ENCODE results near the gene KAT2B. TPM values are rescaled to one million over a fixed set of nuclear protein-coding genes. Genes with fewer than 3 reads are reported as not detected.

Gene KAT2B
- total and polyA plus RNA-seq, 2 of the 13 experiments (the other 11 are each of a cell fraction or from before 2014, with no cell fraction given): 0.97 to 1.7 TPM

GRCh38 chr3:20039765-20040547, at the start of gene KAT2B (continued):
- TF ChIP-seq, protein P1, sequence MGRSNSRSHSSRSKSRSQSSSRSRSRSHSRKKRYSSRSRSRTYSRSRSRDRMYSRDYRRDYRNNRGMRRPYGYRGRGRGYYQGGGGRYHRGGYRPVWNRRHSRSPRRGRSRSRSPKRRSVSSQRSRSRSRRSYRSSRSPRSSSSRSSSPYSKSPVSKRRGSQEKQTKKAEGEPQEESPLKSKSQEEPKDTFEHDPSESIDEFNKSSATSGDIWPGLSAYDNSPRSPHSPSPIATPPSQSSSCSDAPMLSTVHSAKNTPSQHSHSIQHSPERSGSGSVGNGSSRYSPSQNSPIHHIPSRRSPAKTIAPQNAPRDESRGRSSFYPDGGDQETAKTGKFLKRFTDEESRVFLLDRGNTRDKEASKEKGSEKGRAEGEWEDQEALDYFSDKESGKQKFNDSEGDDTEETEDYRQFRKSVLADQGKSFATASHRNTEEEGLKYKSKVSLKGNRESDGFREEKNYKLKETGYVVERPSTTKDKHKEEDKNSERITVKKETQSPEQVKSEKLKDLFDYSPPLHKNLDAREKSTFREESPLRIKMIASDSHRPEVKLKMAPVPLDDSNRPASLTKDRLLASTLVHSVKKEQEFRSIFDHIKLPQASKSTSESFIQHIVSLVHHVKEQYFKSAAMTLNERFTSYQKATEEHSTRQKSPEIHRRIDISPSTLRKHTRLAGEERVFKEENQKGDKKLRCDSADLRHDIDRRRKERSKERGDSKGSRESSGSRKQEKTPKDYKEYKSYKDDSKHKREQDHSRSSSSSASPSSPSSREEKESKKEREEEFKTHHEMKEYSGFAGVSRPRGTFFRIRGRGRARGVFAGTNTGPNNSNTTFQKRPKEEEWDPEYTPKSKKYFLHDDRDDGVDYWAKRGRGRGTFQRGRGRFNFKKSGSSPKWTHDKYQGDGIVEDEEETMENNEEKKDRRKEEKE (IDR thresholded peaks at IDR 0.05): no peak
- TF ChIP-seq, protein P2, sequence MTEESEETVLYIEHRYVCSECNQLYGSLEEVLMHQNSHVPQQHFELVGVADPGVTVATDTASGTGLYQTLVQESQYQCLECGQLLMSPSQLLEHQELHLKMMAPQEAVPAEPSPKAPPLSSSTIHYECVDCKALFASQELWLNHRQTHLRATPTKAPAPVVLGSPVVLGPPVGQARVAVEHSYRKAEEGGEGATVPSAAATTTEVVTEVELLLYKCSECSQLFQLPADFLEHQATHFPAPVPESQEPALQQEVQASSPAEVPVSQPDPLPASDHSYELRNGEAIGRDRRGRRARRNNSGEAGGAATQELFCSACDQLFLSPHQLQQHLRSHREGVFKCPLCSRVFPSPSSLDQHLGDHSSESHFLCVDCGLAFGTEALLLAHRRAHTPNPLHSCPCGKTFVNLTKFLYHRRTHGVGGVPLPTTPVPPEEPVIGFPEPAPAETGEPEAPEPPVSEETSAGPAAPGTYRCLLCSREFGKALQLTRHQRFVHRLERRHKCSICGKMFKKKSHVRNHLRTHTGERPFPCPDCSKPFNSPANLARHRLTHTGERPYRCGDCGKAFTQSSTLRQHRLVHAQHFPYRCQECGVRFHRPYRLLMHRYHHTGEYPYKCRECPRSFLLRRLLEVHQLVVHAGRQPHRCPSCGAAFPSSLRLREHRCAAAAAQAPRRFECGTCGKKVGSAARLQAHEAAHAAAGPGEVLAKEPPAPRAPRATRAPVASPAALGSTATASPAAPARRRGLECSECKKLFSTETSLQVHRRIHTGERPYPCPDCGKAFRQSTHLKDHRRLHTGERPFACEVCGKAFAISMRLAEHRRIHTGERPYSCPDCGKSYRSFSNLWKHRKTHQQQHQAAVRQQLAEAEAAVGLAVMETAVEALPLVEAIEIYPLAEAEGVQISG (CRISPR knock-in tag; IDR thresholded peaks at IDR 0.05): peak; percentile 36; the same call in 1 of the 2 replicates
- TF ChIP-seq, protein P3, sequence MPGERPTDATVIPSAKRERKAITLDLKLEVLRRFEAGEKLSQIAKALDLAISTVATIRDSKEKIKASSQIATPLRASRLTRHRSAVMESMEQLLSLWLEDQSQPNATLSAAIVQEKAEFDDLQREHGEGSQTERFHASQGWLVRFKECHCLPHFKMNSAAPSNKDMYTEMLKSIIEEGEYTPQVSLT (CRISPR knock-in tag; IDR thresholded peaks at IDR 0.05; ENCODE audit: borderline replicate concordance, low read depth): no peak
- TF ChIP-seq SRSF1 (optimal IDR thresholded peaks at IDR 0.05; ENCODE audit: low read depth, low read length) (peak; percentile 81), KLF9 (CRISPR knock-in tag; IDR thresholded peaks at IDR 0.05; ENCODE audit: low read depth) (no peak), TBX3 (IDR thresholded peaks at IDR 0.05; ENCODE audit: borderline replicate concordance) (peak; percentile 19; the same call in 1 of the 2 replicates), PPARG (CRISPR knock-in tag; conservative IDR thresholded peaks at IDR 0.05) (no peak), TOE1 (CRISPR knock-in tag; IDR thresholded peaks at IDR 0.05) (no peak), ZNF18 (CRISPR knock-in tag; IDR thresholded peaks at IDR 0.05; ENCODE audit: insufficient replicate concordance) (no peak), KAT8 (CRISPR knock-in tag; IDR thresholded peaks at IDR 0.05) (0 out of 2 replicates have a peak, but pooled peaks have one; percentile 20), ZSCAN30 (CRISPR knock-in tag; IDR thresholded peaks at IDR 0.05) (no peak), KDM3A (CRISPR knock-in tag; IDR thresholded peaks at IDR 0.05; ENCODE audit: low read depth) (0 out of 2 replicates have a peak, but pooled peaks have one; percentile 70), CEBPZ (IDR thresholded peaks at IDR 0.05; ENCODE audit: low read length) (no peak), ZNF343 (CRISPR knock-in tag; IDR thresholded peaks at IDR 0.05) (no peak), ZNF747 (CRISPR knock-in tag; IDR thresholded peaks at IDR 0.05; ENCODE audit: borderline replicate concordance) (no peak)
- TF ChIP-seq, protein P4, sequence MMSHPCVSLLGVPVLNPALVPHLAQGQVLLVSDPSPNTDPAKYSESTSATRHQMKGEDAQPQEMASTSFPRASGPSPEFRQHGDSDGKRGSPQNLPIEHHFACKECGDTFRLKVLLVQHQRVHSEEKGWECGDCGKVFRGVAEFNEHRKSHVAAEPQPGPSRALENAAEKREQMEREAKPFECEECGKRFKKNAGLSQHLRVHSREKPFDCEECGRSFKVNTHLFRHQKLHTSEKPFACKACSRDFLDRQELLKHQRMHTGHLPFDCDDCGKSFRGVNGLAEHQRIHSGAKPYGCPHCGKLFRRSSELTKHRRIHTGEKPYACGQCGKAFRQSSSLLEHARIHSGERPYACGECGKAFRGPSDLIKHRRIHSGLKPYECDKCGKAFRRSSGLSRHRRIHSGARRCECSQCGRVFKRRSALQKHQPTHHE (CRISPR knock-in tag; IDR thresholded peaks at IDR 0.05; ENCODE audit: borderline replicate concordance): no peak
